Measurements from ENCODE around the gene ITPR1. TPM values are rescaled to one million over a fixed set of nuclear protein-coding genes. Genes with fewer than 3 reads are reported as not detected.

ITPR1 gene
- total and polyA plus RNA-seq, 4 donors = 3.7 to 39.4 (median 8.2) TPM

- DNase-seq (ENCODE audit: low spot score) = no peak
- peaks cover 3 to 15% (median 6%) of the 10 kb centered on the region in 4 donors for H3K36me3 ChIP-seq (ENCODE audit: control insufficient read depth in 4 of 4, insufficient read depth in 3 of 4, low read depth in 1 of 4, low read length in 3 of 4)
- no peak overlapping the region for H3K27ac ChIP-seq (ENCODE audit: low read depth in 1 of 2, low read length in 2 of 2)
- WGBS = 73% methylated on average over 2 of the region's 2 CpGs
- no peak overlapping the region for H3K4me3 ChIP-seq (ENCODE audit: low read depth in 1 of 3, low read length in 3 of 3)
- no peak overlapping the region for H3K9ac ChIP-seq (ENCODE audit: low read depth in 1 of 2, low read length in 2 of 2)
- H3K4me1 ChIP-seq (ENCODE audit: control insufficient read depth in 4 of 4, insufficient read depth in 4 of 4, low read length in 3 of 4) = no peaks in the 10 kb centered on the region
- TF ChIP-seq CTCF (IDR thresholded peaks at IDR 0.05; ENCODE audit: low read depth, low read length, missing input control) (no peak), ATF3 (IDR thresholded peaks at IDR 0.05) (no peak)
- peaks cover 0 to 3% (median 0%) of the 10 kb centered on the region in 4 donors for H3K9me3 ChIP-seq (ENCODE audit: control insufficient read depth in 4 of 4, low read length in 3 of 4)
- H3K27me3 ChIP-seq (ENCODE audit: control insufficient read depth in 4 of 4, insufficient read depth in 4 of 4, low read length in 3 of 4) = no peaks in the 10 kb centered on the region
Observed at GRCh38 chr3:4816718-4817117, 323.6 kb downstream of the ITPR1 start.

GRCh38 chr3:4817128-4817527, 324.0 kb downstream of the ITPR1 start:
- WGBS = 72% methylated on average over 2 of the region's 2 CpGs
- no peaks in the 10 kb centered on the region for H3K27me3 ChIP-seq (ENCODE audit: control insufficient read depth in 4 of 4, insufficient read depth in 4 of 4, low read length in 3 of 4)
- peaks cover 0 to 3% (median 0%) of the 10 kb centered on the region in 4 donors for H3K9me3 ChIP-seq (ENCODE audit: control insufficient read depth in 4 of 4, low read length in 3 of 4)
- TF ChIP-seq FOXA1 (IDR thresholded peaks at IDR 0.05) = no peak
- TF ChIP-seq JUND (IDR thresholded peaks at IDR 0.05) = no peak
- no peak for TF ChIP-seq SP1 (IDR thresholded peaks at IDR 0.05)
- no peak for TF ChIP-seq ATF3 (IDR thresholded peaks at IDR 0.05)
- no peak for TF ChIP-seq REST (IDR thresholded peaks at IDR 0.05)
- no peak for TF ChIP-seq HNF4A (conservative IDR thresholded peaks at IDR 0.05)
- TF ChIP-seq CTCF (IDR thresholded peaks at IDR 0.05; ENCODE audit: low read depth, low read length, missing input control) = no peak
- no peak for TF ChIP-seq EGR1 (IDR thresholded peaks at IDR 0.05; ENCODE audit: low read depth in 2 of 2)
- TF ChIP-seq YY1 (IDR thresholded peaks at IDR 0.05) = no peak
- no peak for TF ChIP-seq FOXA2 (IDR thresholded peaks at IDR 0.05)
- TF ChIP-seq ZBTB33 (IDR thresholded peaks at IDR 0.05) = no peak
- no peak overlapping the region for H3K27ac ChIP-seq (ENCODE audit: low read depth in 1 of 2, low read length in 2 of 2)
- DNase-seq (ENCODE audit: low spot score) = no peak
- H3K4me1 ChIP-seq (ENCODE audit: control insufficient read depth in 4 of 4, insufficient read depth in 4 of 4, low read length in 3 of 4) = no peaks in the 10 kb centered on the region
- H3K36me3 ChIP-seq (ENCODE audit: control insufficient read depth in 4 of 4, insufficient read depth in 3 of 4, low read depth in 1 of 4, low read length in 3 of 4) = peaks cover 3 to 15% (median 6%) of the 10 kb centered on the region in 4 donors
- no peak overlapping the region for H3K4me3 ChIP-seq (ENCODE audit: low read depth in 1 of 3, low read length in 3 of 3)
- no peak overlapping the region for H3K9ac ChIP-seq (ENCODE audit: low read depth in 1 of 2, low read length in 2 of 2)
